Measurements from ENCODE around the gene BNIP5.

BNIP5 gene

DNA sequence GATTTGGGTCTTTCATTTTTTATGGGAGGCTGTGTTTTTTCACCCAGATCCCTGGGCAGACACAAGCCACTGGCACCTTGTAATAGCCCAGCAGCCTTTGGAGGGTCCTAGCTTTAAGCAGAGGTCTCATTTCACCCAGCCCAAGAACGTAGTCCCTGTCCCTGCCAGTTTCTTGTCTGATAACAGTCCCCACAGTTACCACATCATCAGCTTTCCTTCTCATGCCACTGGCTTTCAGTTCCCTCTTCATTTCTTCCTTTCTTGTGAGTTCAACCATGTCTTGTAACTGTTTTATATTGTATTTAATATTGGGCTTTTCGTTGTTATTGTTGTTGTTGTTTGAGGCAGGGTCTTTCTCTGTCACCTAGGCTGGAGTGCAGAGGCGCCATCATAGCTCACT is 56.2 kb downstream of the BNIP5 start:
- TF ChIP-seq, protein P1, sequence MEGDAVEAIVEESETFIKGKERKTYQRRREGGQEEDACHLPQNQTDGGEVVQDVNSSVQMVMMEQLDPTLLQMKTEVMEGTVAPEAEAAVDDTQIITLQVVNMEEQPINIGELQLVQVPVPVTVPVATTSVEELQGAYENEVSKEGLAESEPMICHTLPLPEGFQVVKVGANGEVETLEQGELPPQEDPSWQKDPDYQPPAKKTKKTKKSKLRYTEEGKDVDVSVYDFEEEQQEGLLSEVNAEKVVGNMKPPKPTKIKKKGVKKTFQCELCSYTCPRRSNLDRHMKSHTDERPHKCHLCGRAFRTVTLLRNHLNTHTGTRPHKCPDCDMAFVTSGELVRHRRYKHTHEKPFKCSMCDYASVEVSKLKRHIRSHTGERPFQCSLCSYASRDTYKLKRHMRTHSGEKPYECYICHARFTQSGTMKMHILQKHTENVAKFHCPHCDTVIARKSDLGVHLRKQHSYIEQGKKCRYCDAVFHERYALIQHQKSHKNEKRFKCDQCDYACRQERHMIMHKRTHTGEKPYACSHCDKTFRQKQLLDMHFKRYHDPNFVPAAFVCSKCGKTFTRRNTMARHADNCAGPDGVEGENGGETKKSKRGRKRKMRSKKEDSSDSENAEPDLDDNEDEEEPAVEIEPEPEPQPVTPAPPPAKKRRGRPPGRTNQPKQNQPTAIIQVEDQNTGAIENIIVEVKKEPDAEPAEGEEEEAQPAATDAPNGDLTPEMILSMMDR (conservative IDR thresholded peaks at IDR 0.05; ENCODE audit: low read depth, low read length), result no peak
- no peak for DNase-seq (ENCODE audit: low read depth)

DNA sequence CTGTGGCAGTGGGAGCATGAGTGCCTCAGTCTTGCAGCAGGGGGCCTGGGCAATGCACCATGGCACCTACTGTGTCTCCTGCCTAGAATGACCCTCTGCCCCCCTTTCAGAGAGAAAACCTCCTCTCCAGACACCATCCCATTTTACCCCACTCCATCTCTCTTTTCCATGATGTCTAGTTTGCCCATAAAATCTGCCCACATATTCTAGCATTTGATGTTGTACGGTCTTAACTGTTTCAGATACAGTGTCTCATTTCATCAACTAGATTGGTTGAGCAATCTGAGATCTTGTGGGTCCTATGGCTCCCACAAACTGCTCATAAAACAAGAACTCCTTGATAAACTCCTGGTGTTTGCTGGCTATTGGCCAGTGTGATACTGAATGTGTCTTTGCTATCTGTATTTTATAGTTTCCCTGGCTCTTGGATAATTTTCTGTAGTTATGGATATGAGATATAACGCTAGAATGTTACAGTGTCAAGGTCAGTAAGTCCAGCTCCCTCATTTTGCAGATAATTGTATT is 58.7 kb downstream of the BNIP5 start:
- TF ChIP-seq, protein P1 (conservative IDR thresholded peaks at IDR 0.05; ENCODE audit: low read depth, low read length), result no peak
- H3K4me3 ChIP-seq (ENCODE audit: low read depth, low read length), result no peak overlapping the region

More for the DNA sequence above, 56.2 kb downstream of the BNIP5 start:
- H3K4me3 ChIP-seq (ENCODE audit: low read depth, low read length), result no peak overlapping the region

DNA sequence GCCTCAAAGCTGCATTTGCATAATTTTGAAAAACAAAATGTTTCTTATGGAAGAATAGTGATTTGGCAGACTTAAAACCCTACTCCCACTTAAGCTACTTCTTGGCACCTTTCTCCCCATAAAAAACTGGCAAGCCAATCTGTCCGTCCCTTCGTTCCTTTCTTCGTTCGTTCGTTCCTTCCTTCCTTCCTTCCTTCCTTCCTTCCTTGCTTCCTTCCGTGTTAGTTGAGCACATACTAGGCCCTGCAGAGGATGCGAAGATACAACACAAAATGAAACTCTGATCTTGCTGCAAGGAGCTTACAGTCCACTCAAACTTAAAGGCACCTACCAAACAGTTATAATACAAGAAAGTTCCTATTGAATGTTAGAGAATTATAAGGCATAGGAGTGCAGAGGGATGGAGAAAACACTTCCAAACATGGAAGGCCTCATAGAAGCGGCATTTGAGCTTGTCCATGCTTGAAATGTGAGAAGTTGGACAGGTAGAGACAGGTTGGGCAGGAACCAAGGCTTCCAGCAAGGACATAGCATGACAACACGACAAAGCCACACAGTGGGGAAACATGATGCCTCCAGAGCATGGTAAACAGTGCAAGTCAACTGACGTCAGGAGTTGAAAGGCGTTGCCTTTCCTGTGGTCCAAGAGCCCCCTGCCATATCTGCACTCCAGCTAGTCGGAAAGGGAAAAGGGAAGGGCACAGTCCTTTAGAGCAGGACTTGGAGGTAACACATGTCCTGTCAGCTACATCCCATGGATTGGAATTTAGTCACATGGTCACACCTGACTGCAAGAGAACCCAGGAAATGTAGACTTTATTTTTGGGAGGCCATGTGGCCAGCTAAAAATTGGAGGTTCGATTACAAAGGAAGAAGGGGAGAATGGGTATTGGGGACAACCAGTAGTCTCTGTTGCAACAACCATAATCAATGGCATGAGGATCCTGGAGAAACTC is 59.8 kb downstream of the BNIP5 start:
- H3K4me3 ChIP-seq (ENCODE audit: low read depth, low read length), result no peak overlapping the region
- TF ChIP-seq, protein P1 (conservative IDR thresholded peaks at IDR 0.05; ENCODE audit: low read depth, low read length), result no peak
- no peak for DNase-seq (ENCODE audit: low read depth)

More for the DNA sequence above, 58.7 kb downstream of the BNIP5 start:
- DNase-seq (ENCODE audit: low read depth), result no peak

DNA sequence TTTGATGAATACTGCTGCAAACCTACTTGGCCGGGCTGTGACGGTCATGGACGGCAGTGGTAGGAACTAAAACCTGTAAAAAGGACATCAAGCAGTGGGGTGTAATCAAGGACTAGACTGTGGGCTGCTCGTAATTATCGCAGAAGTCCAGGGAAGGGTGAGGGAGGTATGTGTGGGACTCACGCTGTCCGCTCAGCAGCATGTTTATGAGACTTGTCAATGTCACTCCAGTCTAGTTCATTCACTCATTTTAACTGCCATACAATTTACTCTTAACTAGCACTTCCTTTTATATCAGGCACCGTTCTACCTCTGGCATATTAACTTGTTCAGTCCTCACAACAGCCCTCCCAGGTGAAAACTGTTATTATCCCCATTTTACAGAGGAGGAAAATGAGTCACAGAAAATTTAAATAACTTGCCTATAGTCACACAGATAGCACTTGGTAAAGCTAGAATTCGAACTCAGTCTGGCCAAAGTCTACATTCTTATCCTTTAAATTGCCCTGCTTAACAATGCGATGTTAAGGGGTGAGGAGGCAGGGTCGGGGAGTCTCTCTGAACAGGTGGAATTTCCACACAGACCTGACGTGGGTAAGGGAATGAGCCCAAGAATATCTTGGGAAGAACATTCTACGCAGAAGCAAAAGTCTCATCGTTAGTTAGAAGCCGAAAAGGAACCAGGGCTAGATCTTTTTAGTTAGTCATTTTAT is 62.7 kb downstream of the BNIP5 start:
- TF ChIP-seq, protein P1 (conservative IDR thresholded peaks at IDR 0.05; ENCODE audit: low read depth, low read length), result no peak
- DNase-seq (ENCODE audit: low read depth), result no peak
- H3K4me3 ChIP-seq (ENCODE audit: low read depth, low read length), result no peak overlapping the region

DNA sequence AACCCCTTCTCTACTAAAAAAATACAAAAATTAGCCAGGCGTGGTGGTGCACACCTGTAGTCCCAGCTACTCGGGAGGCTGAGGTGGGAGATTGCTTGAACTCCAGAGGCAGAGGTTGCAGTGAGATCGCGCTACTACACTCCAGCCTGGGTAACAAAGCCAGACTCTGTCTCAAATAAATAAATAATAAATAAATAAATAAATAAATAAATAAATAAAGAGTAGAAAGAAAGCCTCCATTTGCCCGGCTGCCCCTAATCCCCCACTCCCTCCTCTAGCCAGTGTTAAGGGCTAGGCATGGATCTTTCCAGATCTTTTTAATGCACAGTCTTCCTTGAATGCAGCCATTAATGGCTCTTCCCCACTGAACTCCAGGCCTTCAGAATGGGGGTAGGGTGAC is 63.6 kb downstream of the BNIP5 start:
- no peak overlapping the region for H3K4me3 ChIP-seq (ENCODE audit: low read depth, low read length)
- TF ChIP-seq, protein P1 (conservative IDR thresholded peaks at IDR 0.05; ENCODE audit: low read depth, low read length), result no peak
- no peak for DNase-seq (ENCODE audit: low read depth)

DNA sequence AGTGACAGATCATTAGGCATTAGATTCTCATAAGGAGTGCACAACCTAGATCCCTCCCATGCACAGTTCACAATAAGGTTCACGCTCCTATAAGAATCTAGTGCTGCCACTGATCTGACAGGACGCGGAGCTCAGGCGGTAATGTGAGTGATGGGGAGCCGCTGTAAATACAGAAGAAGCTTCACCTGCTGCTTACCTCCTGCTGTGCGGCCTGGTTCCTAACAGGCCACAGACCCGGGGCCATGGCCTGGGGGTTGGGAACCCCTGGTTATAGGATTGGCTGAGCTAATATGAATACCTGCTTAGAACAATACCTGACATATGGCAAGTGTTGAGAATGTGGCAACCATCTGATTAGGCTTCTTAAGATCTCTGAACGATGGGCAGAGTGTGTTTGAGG is 64.5 kb downstream of the BNIP5 start:
- TF ChIP-seq, protein P1 (conservative IDR thresholded peaks at IDR 0.05; ENCODE audit: low read depth, low read length), result no peak
- no peak for DNase-seq (ENCODE audit: low read depth)
- H3K4me3 ChIP-seq (ENCODE audit: low read depth, low read length), result no peak overlapping the region

Measured in choroid plexus epithelial cell (primary cell).